ENCODE measurements around the gene QSER1. TPM values are rescaled to one million over a fixed set of nuclear protein-coding genes. Genes with fewer than 3 reads are reported as not detected.

The QSER1 gene
- total and polyA plus RNA-seq, 2 experiments from 2014 or later, result 3.7 to 27.1 TPM

- Histone ChIP-seq H3K27ac (no peak overlapping the region), H3K36me3 (replicated peaks; ENCODE audit: insufficient read depth, low read depth) (no peaks in the 10 kb centered on the region), H3K4me2 (no peak overlapping the region), H3K27me3 (no peaks in the 10 kb centered on the region), H4K20me1 (ENCODE audit: insufficient read depth, poor library complexity, severe bottlenecking) (no peaks in the 10 kb centered on the region), H3K9me2 (replicated peaks; ENCODE audit: insufficient read depth) (no peaks in the 10 kb centered on the region), H3K79me2 (peaks cover 16% of the 10 kb centered on the region), H3K9me3 (ENCODE audit: low read depth) (no peaks in the 10 kb centered on the region), H3K4me3 (no peak overlapping the region), H2AFZ (no peak overlapping the region), H3K4me1 (ENCODE audit: insufficient read depth) (no peaks in the 10 kb centered on the region)
- DNase-seq (ENCODE audit: low spot score), result no peak
- no peak for TF ChIP-seq EZH2phosphoT487 (IDR thresholded peaks at IDR 0.05; ENCODE audit: low read depth, severe bottlenecking, unreplicated experiment)
- TF ChIP-seq CTCF (IDR thresholded peaks at IDR 0.05; ENCODE audit: poor library complexity), result no peak
- TF ChIP-seq EZH2 (IDR thresholded peaks at IDR 0.05; ENCODE audit: borderline replicate concordance), result no peak
Observed at GRCh38 chr11:32949739-32950138, 57.1 kb downstream of the QSER1 start.

- H3K79me2 ChIP-seq, result peaks cover 16% of the 10 kb centered on the region
Observed at GRCh38 chr11:32952421-32952820, 59.8 kb downstream of the QSER1 start.

GRCh38 chr11:32953700-32954099 lies 61.1 kb downstream of the QSER1 start:
- no peak for TF ChIP-seq CTCF (IDR thresholded peaks at IDR 0.05; ENCODE audit: poor library complexity)
- H3K9me2 ChIP-seq (replicated peaks; ENCODE audit: insufficient read depth), result no peaks in the 10 kb centered on the region
- no peak for DNase-seq (ENCODE audit: low spot score)
- no peaks in the 10 kb centered on the region for H3K4me1 ChIP-seq (ENCODE audit: insufficient read depth)
- no peaks in the 10 kb centered on the region for H4K20me1 ChIP-seq (ENCODE audit: insufficient read depth, poor library complexity, severe bottlenecking)
- H3K4me3 ChIP-seq, result no peak overlapping the region
- no peaks in the 10 kb centered on the region for H3K27me3 ChIP-seq
- H3K79me2 ChIP-seq, result peaks cover 9% of the 10 kb centered on the region
- H3K4me2 ChIP-seq, result no peak overlapping the region
- no peak overlapping the region for H3K27ac ChIP-seq
- H2AFZ ChIP-seq, result no peak overlapping the region
- no peaks in the 10 kb centered on the region for H3K9me3 ChIP-seq (ENCODE audit: low read depth)
- no peaks in the 10 kb centered on the region for H3K36me3 ChIP-seq (replicated peaks; ENCODE audit: insufficient read depth, low read depth)

More at GRCh38 chr11:32952421-32952820, 59.8 kb downstream of the QSER1 start:
- whole genome bisulfite sequencing (ENCODE audit: low lambda C conversion rate, missing lambda C conversion rate), result 88% methylated on average over 1 of the region's 1 CpG
- DNase-seq (ENCODE audit: low spot score), result no peak
- TF ChIP-seq EZH2phosphoT487 (IDR thresholded peaks at IDR 0.05; ENCODE audit: low read depth, severe bottlenecking, unreplicated experiment) (no peak), CTCF (IDR thresholded peaks at IDR 0.05; ENCODE audit: poor library complexity) (no peak), EZH2 (IDR thresholded peaks at IDR 0.05; ENCODE audit: borderline replicate concordance) (no peak)
- no peaks in the 10 kb centered on the region for H3K9me2 ChIP-seq (replicated peaks; ENCODE audit: insufficient read depth)
- H3K9me3 ChIP-seq (ENCODE audit: low read depth), result no peaks in the 10 kb centered on the region
- no peak overlapping the region for H3K4me3 ChIP-seq
- no peaks in the 10 kb centered on the region for H3K27me3 ChIP-seq
- H3K36me3 ChIP-seq (replicated peaks; ENCODE audit: insufficient read depth, low read depth), result no peaks in the 10 kb centered on the region
- H3K27ac ChIP-seq, result no peak overlapping the region
- no peak overlapping the region for H2AFZ ChIP-seq
- no peak overlapping the region for H3K4me2 ChIP-seq
- H4K20me1 ChIP-seq (ENCODE audit: insufficient read depth, poor library complexity, severe bottlenecking), result no peaks in the 10 kb centered on the region
- no peaks in the 10 kb centered on the region for H3K4me1 ChIP-seq (ENCODE audit: insufficient read depth)

GRCh38 chr11:32960553-32961164 lies 68.0 kb downstream of the QSER1 start:
- 14% methylated on average over 1 of the region's 1 CpG for WGBS (ENCODE audit: low lambda C conversion rate, missing lambda C conversion rate)
- Histone ChIP-seq H3K79me2 (peaks cover 3% of the 10 kb centered on the region), H3K9me2 (replicated peaks; ENCODE audit: insufficient read depth) (no peaks in the 10 kb centered on the region), H3K27ac (no peak overlapping the region), H2AFZ (no peak overlapping the region), H3K4me1 (ENCODE audit: insufficient read depth) (no peaks in the 10 kb centered on the region), H3K9me3 (ENCODE audit: low read depth) (no peaks in the 10 kb centered on the region), H3K36me3 (replicated peaks; ENCODE audit: insufficient read depth, low read depth) (peaks cover 6% of the 10 kb centered on the region), H4K20me1 (ENCODE audit: insufficient read depth, poor library complexity, severe bottlenecking) (no peaks in the 10 kb centered on the region), H3K4me2 (no peak overlapping the region), H3K27me3 (no peaks in the 10 kb centered on the region), H3K4me3 (no peak overlapping the region)
- DNase-seq (ENCODE audit: low spot score), result peak; percentile 58
- peak; percentile 68 for TF ChIP-seq CTCF (IDR thresholded peaks at IDR 0.05; ENCODE audit: poor library complexity)
- TF ChIP-seq EZH2phosphoT487 (IDR thresholded peaks at IDR 0.05; ENCODE audit: low read depth, severe bottlenecking, unreplicated experiment), result no peak
